Astrocyte (in vitro differentiated cells and primary cell): Measurements from ENCODE around the gene CACNA1C. TPM values are rescaled to one million over a fixed set of nuclear protein-coding genes. Genes with fewer than 3 reads are reported as not detected.
A peak's percentile ranks its signal among the peaks of the same experiment; 100 is the strongest.

Source experiments
- DNase-seq: peaks from one replicate; pipeline ENCODE4 v3.0.0-alpha.2; 2010; ENCODE audit warnings: low read depth
- FAIRE-seq: peaks from 2 replicates; lab custom pipeline; 2011; peaks lifted over from hg19 to GRCh38; lab: Jason Lieb, UNC
- H2AFZ ChIP-seq: 2 replicates; pipeline ENCODE4 v1.6.0; 2012; ENCODE audit warnings: low read depth, low read length, inconsistent platforms
- H3K27ac ChIP-seq: 2 replicates; pipeline ENCODE4 v1.5.1; 2011; ENCODE audit warnings: low read depth, low read length, inconsistent platforms
- H3K27me3 ChIP-seq: 2 replicates; pipeline ENCODE4 v1.6.0; 2011; ENCODE audit warnings: low read length, inconsistent platforms; ENCODE audit not compliant: insufficient read depth
- H3K36me3 ChIP-seq: 2 replicates; pipeline ENCODE4 v1.5.1; 2011; ENCODE audit warnings: low read length, inconsistent platforms; ENCODE audit not compliant: insufficient read depth
- H3K4me1 ChIP-seq: 2 replicates; pipeline ENCODE4 v1.5.1; 2011; ENCODE audit warnings: low read length, inconsistent platforms; ENCODE audit not compliant: insufficient read depth
- H3K4me2 ChIP-seq: 2 replicates; pipeline ENCODE4 v1.6.0; 2012; ENCODE audit warnings: low read length, inconsistent platforms
- H3K4me3 ChIP-seq: 2 replicates; pipeline ENCODE4 v1.5.1; 2011; ENCODE audit warnings: low read depth, mild to moderate bottlenecking, low read length, inconsistent platforms; ENCODE audit not compliant: insufficient read depth
- H3K79me2 ChIP-seq: 2 replicates; pipeline ENCODE4 v1.6.0; 2012; ENCODE audit warnings: mild to moderate bottlenecking, low read length, inconsistent platforms; ENCODE audit not compliant: insufficient read depth
- H3K9ac ChIP-seq: 2 replicates; pipeline ENCODE4 v1.6.0; 2012; ENCODE audit warnings: mild to moderate bottlenecking, low read length, inconsistent platforms
- H3K9me3 ChIP-seq: 2 replicates; pipeline ENCODE4 v1.5.1; 2012; ENCODE audit warnings: low read depth, mild to moderate bottlenecking, low read length, inconsistent platforms; ENCODE audit not compliant: insufficient read depth
- H4K20me1 ChIP-seq: 2 replicates; pipeline ENCODE4 v1.6.0; 2012; ENCODE audit warnings: low read length, inconsistent platforms; ENCODE audit not compliant: insufficient read depth
- H3K27ac Mint-ChIP-seq: one replicate; pipeline ENCODE4 v1.8.0; 2021; ENCODE audit warnings: mild to moderate bottlenecking, mixed read lengths; ENCODE audit not compliant: unreplicated experiment
- H3K27me3 Mint-ChIP-seq: one replicate; pipeline ENCODE4 v1.8.0; 2021; ENCODE audit warnings: low read depth, mixed read lengths; ENCODE audit not compliant: unreplicated experiment
- H3K36me3 Mint-ChIP-seq: one replicate; pipeline ENCODE4 v1.8.0; 2021; ENCODE audit warnings: low read depth, mixed read lengths; ENCODE audit not compliant: unreplicated experiment
- H3K4me1 Mint-ChIP-seq: one replicate; pipeline ENCODE4 v1.8.0; 2021; ENCODE audit warnings: low read depth, mixed read lengths; ENCODE audit not compliant: unreplicated experiment
- H3K4me3 Mint-ChIP-seq: one replicate; pipeline ENCODE4 v1.8.0; 2021; ENCODE audit warnings: mild to moderate bottlenecking, moderate library complexity, mixed read lengths; ENCODE audit not compliant: unreplicated experiment
- H3K9me3 Mint-ChIP-seq: one replicate; pipeline ENCODE4 v1.8.0; 2021; ENCODE audit warnings: mild to moderate bottlenecking, mixed read lengths; ENCODE audit not compliant: unreplicated experiment
- CTCF ChIP-seq: IDR thresholded peaks from 2 replicates; pipeline ENCODE4 v1.5.1; 2011; ENCODE audit warnings: low read depth, mild to moderate bottlenecking, inconsistent platforms, low read length, moderate library complexity; ENCODE audit not compliant: insufficient read depth
- EZH2 ChIP-seq: IDR thresholded peaks from 2 replicates; pipeline ENCODE4 v1.6.1; 2012; ENCODE audit warnings: mild to moderate bottlenecking, low read length, inconsistent platforms; ENCODE audit not compliant: insufficient read depth
- total RNA-seq: library from RNA; stranded (reverse); gene quantifications from 2 replicates; pipeline ENCODE4 v1.2.1, GENCODE V29; 2021

The CACNA1C gene
- total RNA-seq, 1 donor from 2014 or later, result 2.1 TPM

- Histone ChIP-seq H4K20me1 (no peaks in the 10 kb centered on the region), H3K27me3 (no peaks in the 10 kb centered on the region), H3K9me3 (peaks cover 2% of the 10 kb centered on the region), H2AFZ (no peak overlapping the region), H3K4me1 (peaks cover 17% of the 10 kb centered on the region), H3K27ac (peak overlapping the region; percentile 82), H3K36me3 (no peaks in the 10 kb centered on the region), H3K4me3 (no peak overlapping the region), H3K4me2 (peak overlapping the region; percentile 79), H3K79me2 (no peaks in the 10 kb centered on the region), H3K9ac (peak overlapping the region; percentile 36)
- no peak overlapping the region for H3K4me3 Mint-ChIP-seq
- H3K36me3 Mint-ChIP-seq, result no peaks in the 10 kb centered on the region
- peaks cover 6% of the 10 kb centered on the region for H3K4me1 Mint-ChIP-seq
- TF ChIP-seq CTCF (no peak), EZH2 (no peak)
- H3K27ac Mint-ChIP-seq, result no peak overlapping the region
- peaks cover 8% of the 10 kb centered on the region for H3K27me3 Mint-ChIP-seq
- peak; percentile 99 for DNase-seq
- H3K9me3 Mint-ChIP-seq, result peaks cover 11% of the 10 kb centered on the region
- no peak for FAIRE-seq
These were observed 110.6 kb downstream of the CACNA1C start for GRCh38 chr12:2163177-2163941.

- Histone ChIP-seq H3K4me3 (no peak overlapping the region), H3K4me2 (no peak overlapping the region), H4K20me1 (no peaks in the 10 kb centered on the region), H3K79me2 (no peaks in the 10 kb centered on the region), H3K36me3 (no peaks in the 10 kb centered on the region), H3K9me3 (peaks cover 2% of the 10 kb centered on the region), H3K4me1 (peaks cover 19% of the 10 kb centered on the region), H3K27ac (no peak overlapping the region), H2AFZ (no peak overlapping the region), H3K9ac (no peak overlapping the region), H3K27me3 (no peaks in the 10 kb centered on the region)
- peak; percentile 53 for DNase-seq
- no peaks in the 10 kb centered on the region for H3K36me3 Mint-ChIP-seq
- peaks cover 6% of the 10 kb centered on the region for H3K4me1 Mint-ChIP-seq
- no peak overlapping the region for H3K27ac Mint-ChIP-seq
- no peak for FAIRE-seq
- no peak overlapping the region for H3K4me3 Mint-ChIP-seq
- peaks cover 8% of the 10 kb centered on the region for H3K27me3 Mint-ChIP-seq
- H3K9me3 Mint-ChIP-seq, result peaks cover 12% of the 10 kb centered on the region
- no peak for TF ChIP-seq CTCF
- no peak for TF ChIP-seq EZH2
These were observed 112.2 kb downstream of the CACNA1C start for GRCh38 chr12:2165021-2165420.

- no peaks in the 10 kb centered on the region for H3K27me3 ChIP-seq
- Mint-ChIP-seq H3K36me3 (no peaks in the 10 kb centered on the region), H3K4me1 (peaks cover 6% of the 10 kb centered on the region), H3K9me3 (peaks cover 12% of the 10 kb centered on the region), H3K27me3 (peaks cover 7% of the 10 kb centered on the region), H3K4me3 (no peak overlapping the region), H3K27ac (no peak overlapping the region)
- no peak overlapping the region for H2AFZ ChIP-seq
- DNase-seq, result no peak
- no peak for FAIRE-seq
- no peak overlapping the region for H3K4me2 ChIP-seq
- no peaks in the 10 kb centered on the region for H3K36me3 ChIP-seq
- no peak overlapping the region for H3K4me3 ChIP-seq
- no peaks in the 10 kb centered on the region for H4K20me1 ChIP-seq
- no peak overlapping the region for H3K9ac ChIP-seq
- H3K79me2 ChIP-seq, result no peaks in the 10 kb centered on the region
- H3K27ac ChIP-seq, result no peak overlapping the region
- peaks cover 19% of the 10 kb centered on the region for H3K4me1 ChIP-seq
- TF ChIP-seq EZH2 (no peak), CTCF (no peak)
- peaks cover 2% of the 10 kb centered on the region for H3K9me3 ChIP-seq
These were observed 113.1 kb downstream of the CACNA1C start for GRCh38 chr12:2165927-2166326.
